NCI-H82 treated with DMSO at 0.1 percent for 48 hours (cell line): Measurements from ENCODE around the gene INPP5B.
A peak's percentile ranks its signal among the peaks of the same experiment; 100 is the strongest.

ENCODE experiments used
- DNase-seq: peaks from one replicate; lab custom pipeline; 2025; ENCODE audit not compliant: unreplicated experiment; lab: John Stamatoyannopoulos, UW

INPP5B gene

DNA sequence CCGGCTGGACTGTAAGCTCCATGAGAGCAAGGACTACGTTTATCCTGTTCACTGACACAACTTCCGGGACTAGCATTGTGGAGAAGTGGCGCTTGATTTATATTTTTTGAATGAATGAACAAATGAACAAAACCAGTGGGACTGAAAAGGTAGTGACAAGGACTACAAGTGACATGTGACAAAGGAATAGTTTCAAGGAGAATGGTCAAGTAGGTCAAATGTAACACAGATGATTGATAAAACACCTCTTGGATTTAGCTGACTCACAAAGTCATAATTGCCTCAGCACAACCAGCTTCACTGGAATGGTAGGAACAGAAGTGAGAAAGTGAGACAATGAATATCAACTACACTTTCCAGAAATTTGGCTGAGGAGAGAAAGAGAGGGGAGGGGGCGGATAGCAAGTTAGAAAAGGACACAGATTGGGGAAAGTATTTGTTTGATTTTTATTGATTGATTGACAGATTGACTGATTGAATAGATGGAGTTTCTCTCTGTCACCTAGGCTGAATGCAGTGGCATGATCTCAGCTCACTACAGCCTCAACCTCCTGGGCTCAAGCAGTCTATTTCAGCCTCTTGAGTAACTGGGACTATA, 101.7 kb downstream of the INPP5B start:
- DNase-seq: no peak

DNA sequence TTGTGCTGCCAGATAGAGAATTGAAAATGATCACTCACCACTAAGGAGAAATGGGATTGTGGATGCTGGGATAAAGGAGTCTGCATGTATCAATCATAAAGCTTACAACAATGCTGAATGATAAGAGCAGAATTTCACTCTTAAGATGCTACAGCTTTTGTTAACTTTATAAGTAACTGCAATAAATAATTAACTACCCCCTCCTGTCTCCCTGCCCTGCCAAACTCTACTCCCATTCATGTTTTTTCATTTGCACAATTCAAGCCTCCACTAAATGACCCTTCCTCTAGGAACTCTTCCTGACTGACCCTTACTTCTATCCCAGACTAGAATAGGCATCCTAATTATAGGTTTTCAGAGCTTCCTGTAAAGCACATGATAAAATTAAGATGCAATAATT, 102.3 kb downstream of the INPP5B start:
- no peak for DNase-seq

DNA sequence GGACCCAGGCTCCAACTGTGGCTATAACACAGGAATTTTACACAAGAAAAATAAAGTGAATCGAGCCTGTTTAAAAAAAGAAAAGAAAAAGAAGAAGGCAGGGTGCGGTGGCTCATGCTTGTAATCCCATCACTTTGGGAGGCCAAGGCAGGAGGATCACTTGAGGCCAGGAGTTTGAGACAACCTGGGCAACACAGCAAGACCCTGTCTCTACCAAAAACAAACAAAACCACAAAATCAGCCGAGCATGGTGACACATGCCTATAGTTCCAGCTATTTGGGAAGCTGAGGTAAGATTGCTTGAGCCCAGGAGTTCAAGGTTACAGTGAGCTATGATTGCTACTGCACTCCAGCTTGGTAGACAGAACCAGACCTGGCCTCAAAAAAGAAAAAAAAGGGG, 105.2 kb downstream of the INPP5B start:
- no peak for DNase-seq

DNA sequence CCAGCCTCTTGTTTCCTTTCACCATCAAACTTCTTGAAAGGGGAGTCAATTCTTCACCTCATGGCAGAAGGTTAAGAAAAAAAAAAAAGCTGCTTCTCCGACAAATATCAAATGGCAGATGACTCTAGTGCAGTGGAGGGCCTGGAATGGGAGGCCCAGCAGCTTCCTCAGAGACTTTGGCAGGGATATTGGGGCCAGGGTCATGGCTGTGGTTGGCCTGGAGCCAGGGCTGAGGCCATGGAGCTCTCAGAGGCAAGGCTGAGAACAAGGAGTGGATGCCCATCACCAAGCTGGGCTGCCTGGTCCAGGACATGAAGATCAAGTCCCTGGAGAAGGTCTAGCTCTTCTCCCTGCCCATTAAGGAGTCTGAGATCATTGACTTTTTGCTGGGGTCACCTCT, 106.1 kb downstream of the INPP5B start:
- no peak for DNase-seq

DNA sequence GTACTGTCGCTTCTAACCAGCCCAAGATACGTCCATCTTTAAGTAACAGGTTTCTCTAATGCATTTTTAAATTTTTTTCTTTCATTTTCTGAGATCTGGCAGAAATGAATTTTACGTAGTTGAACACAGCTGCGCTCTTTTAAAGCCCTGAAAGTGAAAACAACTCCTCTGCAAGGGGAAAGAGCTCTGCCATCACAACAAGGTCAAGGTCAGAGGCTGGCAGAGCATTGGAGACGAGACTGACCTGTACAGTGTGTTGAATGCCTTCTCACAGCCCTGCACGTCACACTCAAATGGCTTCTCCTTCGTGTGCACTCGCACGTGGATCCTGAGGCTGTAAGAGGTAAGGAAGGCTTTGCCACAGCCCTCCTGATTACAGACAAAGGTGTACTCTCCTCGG, 107.2 kb downstream of the INPP5B start:
- no peak for DNase-seq

DNA sequence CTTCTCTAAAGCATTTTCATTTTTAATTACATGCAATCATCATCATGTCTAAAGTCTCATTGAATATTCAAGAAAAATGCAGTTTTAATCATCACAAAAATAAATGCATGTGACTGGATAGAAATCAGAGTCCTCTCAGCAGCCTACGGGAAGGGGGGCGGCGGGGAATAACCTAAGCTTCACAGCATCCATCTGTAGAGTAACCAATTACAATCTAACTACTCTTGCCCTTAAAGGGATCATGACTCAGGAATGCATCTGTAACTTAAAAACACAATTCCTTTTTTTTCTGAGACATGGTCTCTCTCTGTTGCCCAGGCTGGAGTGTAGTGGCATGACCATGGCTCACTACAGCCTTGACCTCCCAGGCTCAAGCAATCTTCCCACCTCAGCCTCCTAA, 110.1 kb downstream of the INPP5B start:
- DNase-seq: no peak

DNA sequence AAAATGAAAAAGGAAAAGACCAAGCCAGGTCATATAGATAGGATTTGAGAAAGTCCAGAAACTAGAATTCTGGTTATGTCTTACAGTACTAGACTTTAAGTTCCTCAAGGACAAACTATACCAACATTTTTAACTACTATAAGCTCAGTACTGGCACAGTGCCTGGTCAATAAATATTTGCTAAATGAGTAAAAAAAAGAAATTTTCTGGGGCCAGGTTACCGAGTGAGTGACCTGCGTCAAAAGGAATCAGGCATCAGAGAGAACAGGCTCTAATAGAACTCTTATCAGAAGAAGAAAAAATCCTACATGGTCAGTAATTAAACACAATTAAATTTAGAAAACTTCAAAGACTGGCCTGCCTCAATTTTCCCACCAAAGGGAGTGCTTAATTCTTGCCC, 115.0 kb downstream of the INPP5B start:
- no peak for DNase-seq

DNA sequence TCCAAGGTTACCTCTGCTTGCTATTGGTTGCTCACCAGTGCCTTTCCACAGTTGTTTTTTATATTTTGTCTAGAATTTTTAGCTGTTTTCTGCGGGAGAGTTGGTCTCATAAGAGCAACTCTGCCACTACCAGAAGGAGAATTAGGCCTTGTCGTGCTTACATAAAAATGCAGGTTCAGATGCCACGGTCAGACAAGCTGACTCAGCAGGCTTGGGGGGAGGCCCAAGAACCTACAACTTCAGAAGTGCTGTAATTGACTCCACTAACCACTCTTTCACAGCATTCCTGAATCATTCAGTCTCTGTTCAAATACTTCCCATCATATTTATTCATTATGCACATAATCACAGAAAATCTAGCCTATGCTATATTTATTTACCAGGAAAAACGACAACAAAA, 115.7 kb downstream of the INPP5B start:
- no peak for DNase-seq

DNA sequence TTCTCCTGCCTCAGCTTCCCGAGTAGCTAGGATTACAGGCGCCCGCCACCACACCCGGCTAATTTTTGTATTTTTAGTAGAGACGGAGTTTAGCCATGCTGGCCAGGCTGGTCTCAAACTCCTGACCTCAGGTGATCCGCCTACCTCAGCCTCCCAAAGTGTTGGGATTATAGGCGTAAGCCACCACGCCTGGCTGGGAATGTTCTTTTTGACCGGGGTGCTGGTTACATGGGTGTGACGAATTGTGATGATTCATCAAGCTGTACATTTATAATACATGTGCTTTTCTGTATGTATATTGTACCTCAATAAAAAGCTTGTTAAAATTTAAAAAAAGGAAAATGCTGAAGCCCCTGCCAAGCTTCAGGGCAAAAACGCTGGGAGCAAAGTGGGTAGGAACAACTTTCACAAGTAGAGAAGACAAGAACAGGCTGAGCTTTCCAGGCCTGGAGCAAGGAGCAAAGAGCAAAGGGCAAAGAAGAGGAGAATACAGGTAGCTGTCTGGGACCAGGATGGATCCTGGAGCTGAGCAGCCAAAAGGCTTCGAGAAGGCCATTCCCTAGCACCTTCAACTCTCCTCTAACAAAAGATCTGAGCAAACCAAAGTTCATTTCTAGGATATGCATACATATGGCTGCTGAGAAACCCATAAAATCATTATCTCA, 118.3 kb downstream of the INPP5B start:
- DNase-seq: no peak

DNA sequence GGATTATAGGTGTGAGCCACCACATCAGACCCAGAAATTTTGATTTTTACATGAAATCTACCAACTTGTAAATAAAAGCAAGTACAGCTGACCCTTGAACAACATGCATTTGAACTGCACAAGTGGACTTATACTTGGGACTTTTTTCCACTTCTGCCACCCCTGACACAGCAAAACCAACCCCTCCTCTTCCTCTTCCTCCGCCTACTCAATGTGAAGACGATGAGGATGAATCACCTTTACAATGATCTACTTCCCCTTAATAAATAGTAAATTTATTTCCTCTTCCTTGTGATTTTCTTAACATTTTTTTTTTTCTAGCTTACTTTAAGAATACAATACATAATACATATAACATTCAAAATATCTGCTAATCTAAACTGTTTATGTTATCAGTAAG, 121.3 kb downstream of the INPP5B start:
- DNase-seq: no peak

DNA sequence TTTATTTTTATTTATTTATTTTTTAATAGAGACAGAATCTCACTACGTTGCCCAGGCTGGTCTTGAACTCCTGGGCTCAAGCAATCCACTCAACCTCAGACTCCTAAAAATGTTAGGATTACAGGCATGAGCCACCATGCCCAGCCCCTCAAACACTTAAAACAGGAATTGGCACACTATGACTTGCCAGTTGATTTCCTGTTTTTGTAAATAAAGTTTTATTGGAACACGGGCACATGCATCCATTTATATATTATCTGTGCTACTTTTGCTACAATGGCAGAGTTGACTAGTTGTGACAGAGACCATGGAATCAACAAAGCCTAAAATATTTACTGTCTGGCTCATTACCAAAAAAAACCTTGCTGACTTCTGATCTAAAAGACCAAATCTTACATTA, 122.9 kb downstream of the INPP5B start:
- DNase-seq: no peak

DNA sequence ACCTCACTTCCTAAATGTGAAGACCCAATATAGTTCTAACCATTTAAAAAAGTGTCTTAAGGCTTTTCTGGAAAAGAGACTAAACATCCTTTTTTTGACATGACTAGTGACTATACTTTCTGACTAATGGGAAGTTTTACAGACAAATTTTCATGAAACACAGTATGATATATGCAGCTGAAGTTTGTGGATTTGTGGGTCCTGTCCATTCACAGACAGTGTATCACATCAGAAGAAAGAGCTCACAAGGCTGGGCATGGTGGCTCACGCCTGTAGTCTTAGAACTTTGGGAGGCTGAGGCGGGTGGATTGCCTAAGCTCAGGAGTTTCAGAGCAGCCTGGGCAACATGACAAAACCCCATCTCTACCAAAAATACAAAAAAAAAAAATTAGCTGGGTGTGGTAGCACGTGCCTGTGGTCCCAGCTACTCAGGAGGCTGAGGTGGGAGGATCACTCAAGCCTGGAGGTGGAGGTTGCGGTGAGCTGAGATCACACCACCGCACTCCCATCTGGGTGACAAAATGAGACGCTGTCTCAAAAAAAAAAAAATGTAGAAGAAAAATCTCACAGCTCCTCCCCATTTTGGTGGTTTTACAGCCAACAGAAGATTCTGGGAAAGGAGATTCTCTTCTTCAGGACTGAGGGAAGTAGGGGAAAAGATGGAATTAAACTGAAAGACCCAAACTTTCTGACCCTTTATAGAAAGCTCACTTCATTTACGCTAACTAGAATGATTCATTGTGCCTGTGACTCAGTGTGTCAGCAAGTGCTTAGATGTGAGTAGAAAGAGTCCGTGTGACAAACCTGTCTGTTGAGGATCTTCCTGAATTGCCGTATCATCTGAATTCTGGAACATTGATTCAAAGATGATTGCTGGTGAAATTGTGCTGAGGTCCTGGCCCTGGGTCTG, 123.7 kb downstream of the INPP5B start:
- no peak for DNase-seq

DNA sequence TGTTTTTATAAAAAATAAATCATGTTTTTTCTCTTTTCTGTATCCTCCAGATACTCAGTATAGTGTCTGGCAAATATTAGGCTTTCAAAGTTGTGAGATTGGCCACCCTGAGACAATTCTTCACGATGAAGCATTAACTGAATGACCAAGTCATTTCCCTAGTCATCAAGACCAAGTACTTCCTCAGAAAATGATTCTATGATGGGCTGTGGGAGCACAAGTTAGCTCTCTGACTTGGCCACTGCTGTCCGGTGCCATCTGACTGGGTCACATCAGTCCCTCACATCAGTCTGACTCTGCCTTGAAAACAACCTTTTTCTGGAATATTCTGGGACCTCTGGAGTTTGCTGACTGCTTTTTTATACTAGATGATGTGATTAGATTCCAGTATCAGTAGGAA, 125.4 kb downstream of the INPP5B start:
- DNase-seq: no peak

DNA sequence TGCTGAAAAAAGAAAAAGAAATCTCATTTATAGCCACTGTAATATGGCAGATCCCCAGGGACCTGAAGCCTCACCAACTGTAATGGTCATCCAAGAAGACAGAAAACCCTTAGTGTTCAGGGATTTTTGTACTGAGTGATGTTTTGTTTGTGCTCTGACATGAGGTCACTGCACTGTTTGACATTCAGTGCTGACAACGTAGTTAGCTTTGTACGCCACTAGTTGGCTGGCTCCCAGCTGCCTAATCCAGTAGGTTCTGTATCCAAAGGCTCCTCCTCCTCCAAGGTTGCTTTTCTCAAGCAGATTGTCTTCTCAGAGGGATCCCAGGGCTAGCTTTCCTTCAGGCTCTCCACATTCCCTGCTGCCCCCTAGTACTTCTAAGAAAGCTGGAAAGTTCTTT, 129.4 kb downstream of the INPP5B start:
- DNase-seq: no peak

DNA sequence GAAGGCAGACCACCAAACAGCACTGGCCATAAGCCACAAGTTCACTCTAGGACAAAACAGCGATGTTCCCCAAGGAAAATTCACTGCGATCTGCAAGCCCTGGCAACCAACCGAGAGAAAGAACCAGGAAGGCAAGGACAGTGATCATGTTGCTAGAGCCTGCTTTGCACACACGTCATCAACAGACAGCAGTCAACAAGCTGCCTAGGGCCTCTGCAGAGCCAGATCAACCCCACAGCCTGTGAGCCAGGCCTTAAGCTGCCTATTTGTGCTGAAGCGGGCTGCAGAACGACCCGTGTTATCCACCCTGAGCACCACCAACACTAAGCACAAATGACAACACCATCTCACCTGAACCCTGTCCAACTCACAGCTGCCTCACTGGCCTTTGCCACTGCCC, 132.6 kb downstream of the INPP5B start:
- DNase-seq: no peak

DNA sequence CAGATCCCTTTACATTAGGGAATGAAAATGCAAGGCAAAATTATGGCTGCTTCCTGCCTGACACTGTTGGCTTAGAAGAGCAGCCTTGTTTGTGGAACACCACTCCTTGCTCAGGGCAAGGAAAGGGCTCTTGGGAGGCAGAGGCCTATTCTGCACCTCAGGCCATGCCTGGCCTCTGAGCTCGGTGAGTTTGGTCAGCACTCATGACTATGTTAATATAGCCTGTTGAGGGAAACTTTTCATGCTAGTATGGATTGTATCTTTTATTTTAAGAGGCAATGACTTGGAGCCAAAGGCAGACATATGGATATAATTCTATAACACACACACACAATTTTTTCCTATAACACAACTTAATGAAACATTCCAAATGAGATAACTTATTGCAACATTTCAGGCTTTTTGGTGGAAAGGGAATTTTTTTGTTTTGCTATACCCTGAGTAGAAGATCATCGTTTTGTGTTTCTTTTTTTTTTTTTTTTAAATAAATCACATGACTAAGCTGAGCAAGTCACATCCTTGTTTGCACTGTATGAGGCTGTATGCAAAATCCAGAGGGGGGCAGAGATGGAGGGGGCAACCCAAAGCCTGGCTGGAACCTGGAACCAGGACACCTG, 133.2 kb downstream of the INPP5B start:
- DNase-seq: no peak

DNA sequence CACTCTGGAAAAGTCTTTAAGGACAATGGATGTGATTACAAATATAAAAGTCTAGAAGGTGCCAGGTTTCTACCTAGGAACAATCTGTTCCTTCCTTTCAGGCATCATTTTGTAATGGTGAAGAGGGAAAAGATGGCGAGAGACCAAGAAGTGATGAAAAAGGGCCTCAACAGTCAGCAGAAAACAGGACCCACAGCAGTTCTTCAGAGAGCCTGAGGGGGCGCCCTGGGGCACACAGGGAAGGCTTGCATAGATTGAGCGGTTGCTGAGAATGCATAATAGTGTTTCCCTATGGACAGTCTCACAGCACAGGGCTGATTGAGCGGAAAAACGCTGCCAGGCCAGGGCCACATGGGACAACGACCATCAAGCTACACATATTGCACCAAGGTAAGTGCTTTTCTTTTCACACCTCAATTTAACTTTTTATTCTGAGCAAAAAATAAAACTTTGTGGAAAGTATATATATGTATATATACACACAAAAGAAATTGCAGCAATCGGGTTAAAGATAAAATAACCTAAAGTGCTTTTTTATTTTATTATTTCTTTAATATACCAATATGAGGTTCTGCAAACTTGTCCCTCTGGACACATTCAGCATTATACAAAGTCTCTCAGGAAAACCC, 135.7 kb downstream of the INPP5B start:
- peak; percentile 42 for DNase-seq
